GM19351 (cell line): Measurements from ENCODE around the gene IGSF3.

ENCODE experiments used
- ATAC-seq: cut with Tn5 transposase; IDR thresholded peaks from one replicate; pipeline ENCODE4 v1.9.1; 2021; ENCODE audit warnings: mild to moderate bottlenecking, moderate library complexity; ENCODE audit not compliant: unreplicated experiment

Gene IGSF3

DNA sequence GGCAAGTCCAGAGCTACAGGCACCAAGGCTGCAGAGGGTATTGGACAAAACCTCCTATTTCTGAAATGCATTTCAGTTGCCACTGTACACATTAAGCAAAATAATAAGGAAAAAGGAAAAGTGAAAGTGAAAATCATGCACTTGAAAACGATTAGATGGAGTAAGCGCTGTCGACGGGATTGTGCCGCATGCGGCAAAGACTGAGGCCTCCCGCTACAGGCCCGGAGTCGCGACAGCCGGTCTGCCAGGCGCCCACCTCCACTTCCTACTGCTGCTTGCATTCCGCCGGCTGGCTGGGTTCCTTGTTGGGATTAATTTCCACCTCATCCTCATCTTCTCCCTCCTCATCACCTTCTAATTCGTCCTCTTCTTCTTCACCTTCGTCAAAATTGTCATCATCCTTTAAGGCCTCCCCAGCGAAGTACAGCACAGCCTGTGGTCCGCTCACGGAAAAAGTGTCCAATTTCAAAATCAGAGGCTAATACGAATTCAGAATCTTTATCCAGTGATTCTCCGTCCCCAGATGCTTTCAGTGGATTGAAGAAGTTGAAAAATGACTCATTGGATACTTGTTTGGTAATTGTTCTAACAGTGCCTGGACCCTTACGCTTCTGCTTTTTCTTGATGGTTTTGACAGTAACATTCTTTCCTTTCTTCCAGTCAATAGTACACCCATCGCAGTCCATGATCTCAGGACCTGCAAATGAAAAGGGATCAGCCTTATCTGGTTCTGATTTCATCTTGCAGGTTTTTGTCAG is 134.7 kb downstream of the IGSF3 start:
- ATAC-seq = no peak

DNA sequence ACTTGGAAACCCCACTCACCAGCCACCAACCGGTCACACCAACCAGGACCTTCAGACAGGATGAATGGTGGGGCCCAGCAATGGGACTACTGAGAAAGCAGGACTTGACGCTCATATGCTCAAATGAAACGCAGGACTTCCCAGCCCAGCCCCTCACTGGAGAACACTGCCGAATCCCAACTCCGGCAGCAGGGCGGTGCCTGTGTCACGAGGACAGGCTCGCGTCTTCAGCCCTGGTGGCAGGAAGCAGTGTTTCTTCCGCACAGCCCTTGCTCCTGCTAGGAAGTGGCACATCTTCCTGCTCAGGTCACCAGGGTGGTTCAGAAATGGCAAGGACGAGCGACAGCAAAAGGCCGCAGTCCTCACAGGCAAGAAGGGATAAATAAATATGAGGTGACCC is 135.6 kb downstream of the IGSF3 start:
- no peak for ATAC-seq

DNA sequence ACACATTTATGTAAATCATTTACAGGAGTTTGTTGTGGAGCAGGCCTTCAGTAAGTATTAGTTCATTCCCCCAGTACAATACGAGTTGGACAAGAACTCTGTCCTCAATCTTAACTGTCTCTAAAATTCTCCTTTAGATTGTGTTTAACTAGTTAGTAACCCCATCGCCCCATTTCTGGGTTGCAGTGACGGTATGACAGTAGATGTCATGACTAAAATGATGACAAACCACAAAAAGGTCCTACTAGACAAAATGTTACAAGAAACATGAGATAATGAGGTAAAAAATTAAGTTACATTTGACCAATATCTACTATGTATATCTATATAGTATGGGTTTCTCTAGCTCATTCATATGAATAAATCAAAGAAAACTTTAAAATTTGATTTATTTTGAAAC is 137.9 kb downstream of the IGSF3 start:
- ATAC-seq = no peak

DNA sequence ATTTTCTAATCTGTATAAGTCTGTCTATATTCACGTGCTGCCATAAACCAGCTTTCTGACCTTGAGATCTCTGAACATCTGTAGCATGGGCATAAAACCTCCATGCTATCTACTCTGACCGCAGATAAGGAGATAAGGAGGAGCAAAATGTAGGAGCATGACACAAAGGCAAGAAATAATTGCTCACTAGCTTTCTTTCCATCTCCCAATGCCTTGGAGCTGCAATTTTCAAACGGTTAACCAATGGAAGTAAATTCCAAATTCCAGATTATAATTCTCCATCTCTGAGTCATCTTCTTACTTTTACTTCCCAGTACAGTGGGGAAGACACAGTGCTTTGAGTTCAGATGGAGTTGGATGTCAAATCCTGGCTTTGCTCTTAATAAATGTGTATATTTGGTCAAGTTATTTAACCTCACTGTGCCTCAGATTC is 138.3 kb downstream of the IGSF3 start:
- ATAC-seq = no peak

- no peak for ATAC-seq
Measured at GRCh38 chr1:116528329-116529083, 139.0 kb downstream of the IGSF3 start.

DNA sequence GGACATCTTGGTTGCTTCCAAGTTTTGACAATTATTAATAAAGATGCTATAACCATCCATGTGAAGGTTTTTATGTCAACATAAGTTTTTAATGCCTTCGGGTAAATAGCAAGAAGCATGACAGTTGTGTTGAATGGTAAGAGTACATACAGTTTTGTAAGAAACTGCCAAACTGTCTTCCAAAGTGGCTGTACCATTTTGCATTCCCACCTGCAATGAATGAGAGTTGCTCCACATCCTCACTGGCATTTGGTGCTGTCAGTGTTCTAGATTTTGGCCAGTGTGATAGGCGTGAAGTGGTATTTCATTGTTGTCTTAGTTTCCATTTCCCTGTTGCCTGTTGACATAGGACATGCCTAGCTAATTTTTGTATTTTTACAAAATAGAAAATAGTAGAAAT is 142.1 kb downstream of the IGSF3 start:
- no peak for ATAC-seq
